HuH-7 (cell line): ENCODE data around the gene LEAP2.

Source experiments
- DNase-seq: peaks from one replicate; pipeline ENCODE4 v3.0.0; 2011; ENCODE audit warnings: low spot score

LEAP2 gene

GRCh38 chr5:132877938-132878337 is 4.5 kb downstream of the LEAP2 start:
- no peak for DNase-seq

- peak; percentile 46 for DNase-seq
These were observed 9.9 kb downstream of the LEAP2 start for GRCh38 chr5:132883261-132883834.

- DNase-seq = no peak
These were observed 11.1 kb downstream of the LEAP2 start for GRCh38 chr5:132884548-132884947.

DNA sequence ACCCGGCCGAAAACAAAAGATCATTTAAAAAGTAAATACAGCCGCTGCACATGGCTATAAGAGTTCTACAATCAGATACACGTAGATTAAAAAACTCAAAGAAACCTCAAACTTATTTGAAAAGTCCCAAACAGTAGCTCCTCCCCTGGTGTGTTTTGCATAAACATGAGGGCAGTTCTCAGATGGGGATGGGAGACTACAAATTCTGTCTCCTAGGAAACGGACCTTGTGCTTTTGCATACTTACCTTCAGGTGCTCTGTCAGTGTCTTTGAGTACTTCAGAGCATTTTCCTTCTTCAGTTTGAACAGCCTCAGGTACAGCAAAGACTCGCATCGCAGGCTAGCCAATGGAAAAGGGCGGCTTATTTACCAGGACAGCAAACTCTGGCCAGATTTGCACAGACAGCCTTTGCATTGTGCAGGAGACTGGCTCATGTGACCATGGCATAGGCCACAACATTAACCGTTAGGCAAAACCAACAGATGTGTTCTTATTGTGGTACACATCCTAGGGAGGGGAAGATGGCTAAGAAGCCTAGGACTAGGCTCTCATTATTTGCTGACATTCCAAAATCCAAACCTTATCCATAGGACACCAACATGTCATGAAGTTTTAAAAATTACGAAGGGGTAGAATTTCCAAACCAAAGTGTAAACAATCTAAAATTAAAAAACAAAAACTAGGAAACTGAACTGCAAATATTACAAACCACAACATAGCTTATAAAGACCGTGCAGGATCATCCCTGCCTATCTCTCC is 12.8 kb downstream of the LEAP2 start:
- no peak for DNase-seq

DNA sequence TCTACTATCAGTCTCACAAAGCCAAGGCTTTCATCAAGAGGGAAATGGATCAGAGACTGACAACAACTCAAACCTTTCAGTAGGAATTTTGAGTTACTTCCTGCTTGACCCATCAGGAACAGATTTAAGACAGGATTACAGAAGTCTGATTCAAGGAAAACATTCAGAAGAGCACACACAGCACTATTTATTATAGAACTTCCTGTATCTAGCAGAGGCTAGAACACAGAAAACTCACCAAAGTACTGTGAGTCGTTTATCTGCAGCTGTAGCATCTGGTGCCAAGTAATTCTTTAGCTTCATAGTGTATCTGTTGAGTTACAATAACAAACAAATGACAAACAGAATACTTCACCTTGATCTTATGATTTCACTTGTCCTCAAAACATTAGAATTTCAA is 13.8 kb downstream of the LEAP2 start:
- no peak for DNase-seq

- no peak for DNase-seq
These were observed 16.0 kb downstream of the LEAP2 start for GRCh38 chr5:132889501-132889900.

DNA sequence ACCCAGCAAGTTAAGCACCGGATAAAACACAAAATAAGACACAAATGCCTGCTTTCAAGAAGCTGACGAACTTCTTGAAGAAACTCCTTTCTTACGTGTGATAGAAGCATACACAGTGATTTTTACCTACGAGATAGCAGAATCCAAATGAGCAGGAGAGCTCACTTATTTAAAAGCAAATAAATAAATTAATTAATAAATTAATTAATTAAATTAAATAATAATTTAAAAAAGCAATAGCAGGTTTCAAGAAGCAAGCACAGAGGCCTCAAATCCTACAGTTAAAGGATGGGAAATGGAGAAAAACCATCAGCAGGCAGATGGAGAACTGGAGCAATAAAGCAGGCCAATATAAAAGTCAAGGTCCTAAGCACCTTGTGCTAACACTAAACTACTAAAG is 17.3 kb downstream of the LEAP2 start:
- DNase-seq = no peak

DNA sequence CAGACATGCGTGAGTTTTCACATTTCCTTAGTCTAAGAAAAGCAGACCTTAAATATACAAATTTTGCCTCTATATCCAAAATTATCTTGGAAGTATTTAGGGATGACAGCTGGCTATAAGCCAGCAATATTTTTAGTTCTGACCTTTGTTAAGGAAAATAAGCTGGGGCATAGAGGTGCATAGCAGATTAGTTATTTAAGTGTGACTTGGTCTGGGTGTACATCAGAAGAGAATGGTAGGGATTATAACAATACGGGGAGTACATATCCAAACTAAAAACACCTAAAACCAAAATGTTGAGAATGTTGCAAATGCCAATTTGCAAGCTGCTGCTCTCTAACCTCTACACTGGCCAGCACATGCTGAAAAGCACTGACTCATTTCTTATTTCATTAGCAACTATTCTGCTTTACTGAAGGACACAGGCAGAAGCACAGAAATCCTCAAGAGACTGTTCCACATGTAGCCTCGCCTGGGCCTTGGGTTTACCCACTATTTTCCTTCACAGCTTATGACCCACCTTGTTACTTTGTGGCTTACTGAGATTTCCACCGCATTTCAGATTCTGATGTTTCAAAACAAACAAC is 22.3 kb downstream of the LEAP2 start:
- no peak for DNase-seq

DNA sequence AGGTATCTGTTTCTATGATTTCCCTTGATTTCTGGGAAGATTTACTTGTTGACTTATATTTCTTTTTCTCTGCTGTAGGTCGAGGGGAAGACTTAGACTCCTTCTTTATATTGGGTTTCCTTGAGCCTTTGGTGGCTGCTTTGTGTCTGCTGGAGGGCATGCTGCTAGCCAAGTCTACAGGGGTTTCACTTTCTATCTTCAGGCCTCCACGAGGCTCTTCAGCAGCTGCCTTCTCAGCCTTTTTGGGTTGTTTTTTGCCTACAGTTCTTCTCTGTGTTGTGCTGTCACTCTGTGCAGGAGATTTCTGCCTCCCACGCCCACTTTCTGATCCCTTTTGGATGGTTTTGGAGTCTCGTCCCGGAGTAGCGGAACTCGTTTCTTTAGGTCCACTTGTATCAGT is 23.2 kb downstream of the LEAP2 start:
- DNase-seq = no peak

GRCh38 chr5:132898094-132898493 is 24.6 kb downstream of the LEAP2 start:
- DNase-seq = no peak

GRCh38 chr5:132901036-132901435 is 27.6 kb downstream of the LEAP2 start:
- DNase-seq = no peak

- DNase-seq = no peak
These were observed 28.3 kb downstream of the LEAP2 start for GRCh38 chr5:132901730-132902129.

DNA sequence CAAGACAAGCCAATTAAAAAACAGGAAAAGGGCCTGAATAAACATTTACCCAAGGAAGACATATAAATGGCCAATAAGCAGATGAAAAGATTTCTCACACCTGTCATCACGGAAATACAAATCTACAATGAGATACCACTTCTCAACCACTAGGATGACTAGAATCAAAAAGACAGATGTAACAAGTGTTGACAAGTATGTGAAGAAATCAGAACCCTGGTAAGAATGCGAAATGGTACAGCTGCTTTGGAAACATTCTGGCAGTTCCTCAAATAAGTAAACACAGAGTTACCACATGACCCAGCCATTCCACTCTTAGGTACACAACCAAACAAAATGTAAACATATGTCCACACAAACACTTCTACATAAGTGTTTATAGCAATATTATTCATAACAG is 32.5 kb downstream of the LEAP2 start:
- no peak for DNase-seq

- no peak for DNase-seq
These were observed 33.7 kb downstream of the LEAP2 start for GRCh38 chr5:132907161-132907560.

- DNase-seq = no peak
These were observed 36.2 kb downstream of the LEAP2 start for GRCh38 chr5:132909702-132910101.

GRCh38 chr5:132915681-132916080 is 42.2 kb downstream of the LEAP2 start:
- no peak for DNase-seq

DNA sequence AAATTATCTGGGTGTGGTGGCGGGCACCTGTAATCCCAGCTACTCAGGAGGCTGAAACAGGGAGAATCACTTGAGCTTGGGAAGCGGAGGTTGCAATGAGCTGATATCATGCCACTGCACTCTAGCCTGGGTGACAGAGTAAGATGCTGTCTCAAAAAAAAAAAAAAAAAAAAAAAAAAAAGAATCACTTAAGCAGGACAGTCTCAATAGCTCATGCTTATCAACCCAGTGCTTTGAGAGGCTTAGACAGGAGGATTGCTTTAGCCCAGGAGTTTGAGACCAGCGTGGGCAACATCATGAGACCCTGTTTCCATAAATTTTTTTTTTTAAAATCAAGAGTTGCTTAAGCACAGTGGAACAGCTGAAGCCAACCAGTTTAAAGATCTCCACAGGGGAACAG is 42.6 kb downstream of the LEAP2 start:
- DNase-seq = no peak
